ENCODE measurements around the gene RAB30.

DNA sequence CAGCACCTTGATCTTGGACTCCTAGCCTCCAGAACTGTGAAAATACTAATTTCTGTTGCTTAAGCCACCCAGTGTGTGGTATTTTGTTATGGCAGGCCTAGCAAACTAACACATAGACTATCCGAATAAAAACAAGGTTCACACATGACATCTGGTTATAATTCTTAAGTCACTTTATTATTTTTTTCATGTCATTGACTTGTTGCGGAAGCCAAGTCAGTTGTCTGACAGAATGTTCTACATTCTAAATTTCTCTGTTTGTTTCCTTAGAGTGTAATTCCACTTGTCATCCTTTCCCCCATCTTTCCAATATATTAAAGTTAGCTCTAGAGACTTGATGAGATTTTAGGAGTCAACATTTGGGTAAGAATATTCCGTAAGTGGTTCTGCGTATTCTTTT is 40.6 kb downstream of the RAB30 start:
- TF ChIP-seq, protein P1, sequence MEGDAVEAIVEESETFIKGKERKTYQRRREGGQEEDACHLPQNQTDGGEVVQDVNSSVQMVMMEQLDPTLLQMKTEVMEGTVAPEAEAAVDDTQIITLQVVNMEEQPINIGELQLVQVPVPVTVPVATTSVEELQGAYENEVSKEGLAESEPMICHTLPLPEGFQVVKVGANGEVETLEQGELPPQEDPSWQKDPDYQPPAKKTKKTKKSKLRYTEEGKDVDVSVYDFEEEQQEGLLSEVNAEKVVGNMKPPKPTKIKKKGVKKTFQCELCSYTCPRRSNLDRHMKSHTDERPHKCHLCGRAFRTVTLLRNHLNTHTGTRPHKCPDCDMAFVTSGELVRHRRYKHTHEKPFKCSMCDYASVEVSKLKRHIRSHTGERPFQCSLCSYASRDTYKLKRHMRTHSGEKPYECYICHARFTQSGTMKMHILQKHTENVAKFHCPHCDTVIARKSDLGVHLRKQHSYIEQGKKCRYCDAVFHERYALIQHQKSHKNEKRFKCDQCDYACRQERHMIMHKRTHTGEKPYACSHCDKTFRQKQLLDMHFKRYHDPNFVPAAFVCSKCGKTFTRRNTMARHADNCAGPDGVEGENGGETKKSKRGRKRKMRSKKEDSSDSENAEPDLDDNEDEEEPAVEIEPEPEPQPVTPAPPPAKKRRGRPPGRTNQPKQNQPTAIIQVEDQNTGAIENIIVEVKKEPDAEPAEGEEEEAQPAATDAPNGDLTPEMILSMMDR (IDR thresholded peaks at IDR 0.05), result no peak
- no peak for TF ChIP-seq POLR2A (IDR thresholded peaks at IDR 0.05)
